GM21390 (cell line): Measurements from ENCODE around the gene PDE6A.

Experiments used
- ATAC-seq: cut with Tn5 transposase; IDR thresholded peaks from one replicate; pipeline ENCODE4 v1.9.1; 2021; ENCODE audit not compliant: unreplicated experiment

Gene PDE6A

DNA sequence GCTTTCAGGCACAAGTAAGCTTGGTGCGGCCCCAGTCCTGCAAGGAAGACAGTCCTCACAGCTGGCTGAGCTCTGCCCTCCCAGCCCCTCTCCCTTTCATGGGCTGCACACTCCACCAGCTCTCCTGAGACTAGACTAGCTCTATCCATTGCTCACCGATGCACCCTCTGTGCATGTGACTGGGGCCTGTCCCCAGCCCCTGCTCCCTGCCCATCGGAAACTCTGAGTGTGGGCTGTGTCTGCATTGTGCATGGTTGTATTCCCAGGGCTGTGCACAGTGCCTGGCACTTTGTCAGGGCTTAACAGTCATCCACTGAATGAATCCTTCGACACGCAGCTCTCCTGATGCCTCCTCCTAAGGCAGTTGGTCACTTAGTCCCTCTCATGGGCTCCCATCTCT, 122.3 kb downstream of the PDE6A start:
- no peak for ATAC-seq

DNA sequence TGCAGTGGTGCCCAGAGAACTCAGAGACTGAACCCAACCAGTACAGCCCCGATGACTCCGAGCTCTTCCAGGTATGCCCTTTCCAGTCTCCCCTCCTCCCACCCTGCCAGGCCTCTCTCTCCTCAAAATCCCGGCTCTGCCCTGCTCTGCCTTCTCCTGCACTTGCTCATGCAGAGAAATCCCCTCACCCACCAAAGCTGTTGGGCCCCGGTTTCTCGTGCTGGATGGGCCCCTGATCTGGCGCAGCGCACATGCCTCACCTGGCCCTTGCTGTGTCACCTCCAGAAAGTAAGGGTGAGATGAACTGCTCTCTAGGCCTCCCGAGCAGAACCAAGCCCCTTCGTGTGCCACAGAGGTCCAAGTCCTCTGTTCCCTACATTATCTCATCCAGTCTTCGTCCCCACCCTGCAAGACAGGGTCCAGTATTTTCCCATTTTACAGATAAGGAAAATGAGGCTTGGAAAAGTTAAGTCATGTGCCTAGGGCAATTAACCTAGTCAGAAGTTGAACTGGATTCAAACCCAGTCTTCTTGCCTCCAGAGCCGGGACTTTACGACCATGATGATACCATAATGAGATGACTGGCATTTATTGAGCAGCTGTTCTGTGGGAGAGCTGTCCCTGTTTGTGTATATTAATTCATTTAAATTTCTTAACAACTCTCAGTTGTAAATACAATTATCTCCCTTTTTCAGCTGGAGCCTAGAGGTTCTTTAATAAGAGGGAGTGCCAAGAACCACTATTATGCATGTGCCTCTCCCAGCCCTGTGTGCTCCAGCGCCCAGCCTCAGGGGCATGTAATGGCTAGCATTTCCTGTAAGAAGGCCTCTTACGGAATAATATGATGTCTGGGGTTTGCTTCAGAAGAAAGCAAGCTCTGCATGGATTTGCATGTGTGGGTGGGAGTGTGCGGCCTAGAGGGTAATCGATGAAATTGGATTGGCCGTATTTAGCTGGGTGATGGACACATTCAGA, 123.8 kb downstream of the PDE6A start:
- no peak for ATAC-seq

DNA sequence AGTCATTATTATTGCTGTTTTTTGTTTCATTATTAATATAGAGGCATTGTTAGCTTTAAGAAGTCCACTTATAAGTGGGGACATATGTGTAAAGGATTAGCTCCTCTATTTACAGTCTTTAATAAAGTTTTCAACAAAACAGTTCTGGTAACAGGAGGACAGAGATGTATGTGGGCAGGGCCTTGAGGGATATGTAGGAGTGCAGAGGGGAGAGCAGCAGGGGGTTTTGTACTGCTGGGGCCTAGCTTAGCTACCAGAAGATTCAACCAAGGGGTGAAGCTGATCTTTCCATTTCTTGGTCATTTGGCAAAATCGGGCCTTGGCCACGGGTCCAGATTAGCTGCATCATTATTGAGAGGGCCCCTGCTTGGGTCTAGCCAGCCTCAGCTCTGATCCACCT, 124.6 kb downstream of the PDE6A start:
- ATAC-seq: no peak

DNA sequence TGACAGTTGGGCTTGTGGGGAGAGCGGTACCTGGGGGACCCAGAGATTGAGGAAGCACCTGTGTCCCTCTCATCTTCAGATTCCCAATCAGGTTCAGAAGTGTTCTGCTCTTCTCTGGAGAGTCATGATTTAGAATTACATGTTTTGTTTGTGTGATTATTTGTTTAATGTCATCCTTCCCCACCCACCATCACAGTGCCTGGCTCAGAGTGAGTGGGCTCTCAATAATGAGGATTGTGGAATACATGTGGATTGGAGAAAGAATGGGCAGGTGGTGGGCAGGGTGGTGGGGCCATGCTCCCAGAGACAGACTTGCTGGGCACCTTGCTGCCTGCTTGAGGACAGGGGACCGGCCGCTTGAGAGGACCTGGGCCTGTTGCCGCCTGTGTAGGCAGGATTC, 126.5 kb downstream of the PDE6A start:
- ATAC-seq: no peak

DNA sequence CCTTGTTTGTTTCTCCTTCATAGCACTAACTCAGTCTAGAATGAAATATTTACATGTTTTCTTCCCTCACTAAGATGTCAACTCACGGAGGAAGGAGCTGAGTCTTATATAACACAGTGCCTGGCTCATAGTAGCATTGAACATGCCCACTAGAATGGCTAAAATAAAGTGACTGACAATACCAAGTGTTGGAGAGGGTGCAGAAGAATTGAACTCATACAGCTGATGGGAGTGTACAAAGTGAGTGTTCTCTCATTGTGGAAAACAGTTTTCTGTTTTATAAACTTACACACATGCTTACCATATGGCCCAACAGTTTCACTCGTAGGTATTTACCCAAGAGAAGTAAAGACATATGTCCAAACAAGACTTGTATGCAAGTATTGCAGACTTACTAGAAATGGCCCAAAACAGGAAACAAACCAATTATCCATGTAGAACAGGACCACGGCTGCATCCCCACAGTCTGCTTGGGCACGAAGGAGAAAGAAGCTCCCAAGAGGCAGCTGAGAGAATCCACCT, 127.0 kb downstream of the PDE6A start:
- no peak for ATAC-seq

DNA sequence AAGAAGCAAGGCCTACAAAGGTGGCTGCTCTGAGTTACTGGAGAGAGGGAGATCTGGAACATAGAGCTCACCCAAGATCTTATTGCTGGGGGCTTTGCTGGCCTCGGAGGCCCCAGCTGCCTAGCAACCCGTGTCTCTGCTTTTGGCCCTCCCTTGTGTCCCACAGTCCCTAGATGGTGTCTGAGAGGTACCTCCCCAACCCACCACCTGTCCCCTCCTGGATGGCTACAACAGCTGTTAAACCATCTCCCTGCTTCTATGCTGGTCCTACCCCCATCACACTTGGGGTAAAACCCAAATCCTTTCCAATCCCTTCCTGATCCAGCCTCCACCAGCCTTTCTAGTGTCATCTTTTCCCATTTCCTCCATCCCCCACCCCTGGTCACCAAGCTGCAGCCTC, 127.9 kb downstream of the PDE6A start:
- ATAC-seq: no peak

DNA sequence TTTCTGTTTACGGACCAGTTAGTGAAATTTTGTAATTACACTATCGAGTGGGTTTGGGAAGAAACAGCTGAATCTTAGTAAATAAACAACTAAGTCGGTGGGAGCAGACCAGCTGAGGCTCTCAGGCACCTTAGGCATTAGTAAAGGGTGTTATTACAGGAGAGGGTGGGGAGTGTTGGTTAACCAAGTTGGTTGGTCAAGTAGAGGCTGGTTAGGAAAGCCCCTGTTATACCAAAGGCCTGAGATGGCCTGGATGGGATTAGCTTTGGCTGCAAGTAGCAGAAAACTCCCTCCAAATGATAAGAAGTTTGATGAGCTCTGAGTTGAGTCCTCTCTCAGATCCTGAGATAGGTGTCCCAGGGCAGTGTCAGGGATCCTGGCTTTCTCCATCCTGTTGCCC, 133.1 kb downstream of the PDE6A start:
- no peak for ATAC-seq

DNA sequence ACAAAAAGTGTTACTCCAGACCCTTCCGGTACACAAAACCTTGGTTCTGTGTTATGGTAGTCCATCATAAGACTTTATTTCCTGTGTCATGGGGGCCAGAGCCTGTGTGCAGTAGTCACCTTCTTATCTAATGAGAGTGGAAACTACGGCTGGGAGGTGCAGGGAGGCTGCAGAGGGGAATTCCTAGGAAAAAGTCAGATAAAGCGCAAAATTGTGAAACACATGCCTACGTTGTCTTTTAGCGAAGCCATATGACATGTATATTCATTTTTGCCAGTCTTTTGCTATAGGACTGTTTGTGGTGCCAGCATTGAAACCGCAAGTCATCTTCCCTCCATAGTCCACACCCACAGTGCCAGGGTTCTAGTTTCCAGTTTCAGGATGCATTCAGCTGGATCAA, 133.7 kb downstream of the PDE6A start:
- no peak for ATAC-seq

DNA sequence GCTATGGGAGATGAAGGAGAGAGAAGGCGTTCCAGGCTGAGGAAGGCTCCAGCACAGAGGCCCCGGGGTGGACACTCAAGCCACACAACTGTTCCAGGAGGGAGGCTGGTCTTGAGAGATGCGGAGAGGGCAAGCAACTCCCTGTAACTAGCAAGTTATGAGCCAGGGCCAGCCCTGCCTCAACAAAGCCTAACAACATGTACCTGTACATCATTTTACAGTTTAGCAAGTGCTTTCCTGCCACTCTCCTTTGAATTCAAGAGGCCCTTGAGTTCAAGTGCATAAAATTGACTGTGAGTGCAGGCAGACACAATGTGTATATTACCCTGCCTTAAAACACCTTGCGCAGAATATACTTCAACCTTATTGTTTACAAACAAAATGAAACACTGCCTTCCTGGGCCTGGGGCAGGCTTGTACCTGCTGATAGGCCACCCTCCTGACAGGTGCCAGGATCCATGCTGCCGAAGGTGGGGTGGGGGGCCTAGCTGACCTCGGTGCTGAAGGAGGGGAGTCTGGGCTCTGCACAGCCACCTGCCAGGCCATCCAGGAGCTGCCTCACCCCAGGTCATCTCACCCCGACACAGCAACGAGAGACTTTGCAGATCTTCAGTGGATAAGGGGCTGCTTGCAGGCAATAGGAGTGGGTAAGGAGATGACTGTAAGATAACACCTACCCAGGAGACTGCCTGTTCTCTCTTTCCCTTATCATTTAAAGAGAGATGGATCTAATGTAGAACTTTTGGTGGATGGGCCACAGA, 134.5 kb downstream of the PDE6A start:
- no peak for ATAC-seq

DNA sequence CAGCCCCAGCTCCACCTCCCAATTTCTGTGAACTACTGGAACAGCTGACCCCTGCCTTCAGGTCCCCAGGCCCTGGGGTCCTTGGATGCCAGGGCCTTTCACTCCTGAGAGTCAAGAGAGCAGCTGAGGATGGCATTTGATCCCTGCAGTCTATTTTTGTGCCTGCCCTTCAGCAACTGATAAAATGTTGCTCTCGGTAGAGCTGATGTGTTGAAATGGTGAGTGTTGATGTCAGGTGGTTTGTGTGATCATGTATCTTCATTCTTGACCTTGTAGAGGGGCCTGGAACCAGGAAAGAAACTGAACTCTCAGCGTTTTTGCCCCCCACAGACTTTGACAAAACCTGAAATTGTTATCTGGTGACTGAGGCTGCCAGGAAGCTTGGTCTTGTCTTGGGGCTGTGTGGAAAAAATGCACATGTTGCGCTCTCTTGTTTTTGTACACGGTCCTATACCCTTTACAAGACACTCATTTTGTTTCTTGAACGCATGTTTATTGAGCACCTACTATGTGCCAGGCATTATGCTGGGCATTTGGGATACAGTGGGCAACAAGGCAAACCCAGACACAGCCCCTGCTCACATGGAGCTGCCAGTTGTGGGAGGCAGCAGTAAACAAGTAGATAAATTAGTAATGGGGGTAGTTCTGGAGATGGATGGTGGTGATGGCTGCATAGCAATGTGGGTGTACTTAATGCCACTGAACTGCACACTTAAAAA, 136.2 kb downstream of the PDE6A start:
- no peak for ATAC-seq
